MV-4-11 (cell line): ENCODE measurements around the gene MSRB3.

ENCODE experiments used
- DNase-seq: peaks from one replicate; lab custom pipeline; 2025; lab: John Stamatoyannopoulos, UW

Gene MSRB3

GRCh38 chr12:65326616-65327015 is 48.1 kb downstream of the MSRB3 start:
- no peak for DNase-seq

GRCh38 chr12:65327207-65328076 is 49.0 kb downstream of the MSRB3 start:
- DNase-seq = no peak

DNA sequence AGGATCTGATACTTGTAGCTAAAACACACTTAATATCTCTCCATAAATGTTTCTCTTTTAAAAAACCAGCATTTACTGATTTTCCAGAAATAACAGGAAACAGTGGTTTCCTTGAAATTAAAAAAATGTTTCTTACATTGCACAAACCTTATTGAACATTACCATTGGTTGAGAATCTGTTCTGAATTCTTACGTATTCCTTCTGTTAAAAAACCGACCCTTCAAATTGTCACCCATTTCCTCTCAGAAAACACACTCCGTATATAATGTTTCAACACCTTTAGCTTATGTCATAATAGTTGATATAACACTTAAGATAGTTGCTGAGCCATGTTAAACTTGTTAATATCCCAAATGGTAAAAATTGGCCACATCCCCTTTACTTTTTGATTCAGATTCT is 51.2 kb downstream of the MSRB3 start:
- no peak for DNase-seq

GRCh38 chr12:65330331-65330730 is 51.8 kb downstream of the MSRB3 start:
- no peak for DNase-seq

DNA sequence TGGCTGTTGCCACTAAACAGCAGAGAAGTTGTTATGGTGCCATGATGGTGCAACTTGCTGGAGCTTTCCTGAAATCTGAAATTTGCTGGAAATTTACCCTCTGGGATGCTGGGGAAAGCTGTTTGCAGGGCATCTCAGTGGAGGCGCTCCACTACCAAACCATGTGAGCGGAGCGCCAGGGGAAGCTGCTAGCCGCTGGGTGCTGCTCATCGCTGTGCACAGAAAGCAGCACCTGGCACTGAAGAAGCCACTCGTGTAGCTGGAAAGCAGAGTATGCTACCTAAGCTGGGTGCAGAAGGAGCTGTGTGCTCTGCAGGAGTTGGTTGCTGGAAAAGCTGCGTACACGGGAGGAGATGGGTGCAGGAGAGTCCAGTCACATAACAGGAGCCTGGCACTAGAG is 53.0 kb downstream of the MSRB3 start:
- DNase-seq = no peak

GRCh38 chr12:65333649-65334048 is 55.2 kb downstream of the MSRB3 start:
- DNase-seq = no peak

DNA sequence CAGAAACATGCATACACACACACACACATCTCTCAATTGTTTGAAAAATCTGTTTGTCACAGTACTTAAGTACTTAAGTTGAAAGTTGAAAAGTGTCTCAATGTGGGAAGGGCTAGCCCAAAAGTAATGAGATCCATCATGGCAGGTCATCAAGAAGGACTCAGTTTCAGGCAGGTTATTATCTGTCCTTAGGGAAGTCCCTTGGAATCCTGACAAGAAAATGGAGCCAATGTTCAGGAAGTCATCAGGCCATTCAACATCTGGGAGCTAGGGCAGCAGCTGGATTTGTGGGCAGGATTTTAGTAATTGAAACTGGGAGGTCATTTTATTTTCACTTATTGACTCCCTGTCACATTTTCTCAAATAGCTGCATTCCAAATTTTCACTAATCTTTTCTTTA is 56.0 kb downstream of the MSRB3 start:
- DNase-seq = no peak

DNA sequence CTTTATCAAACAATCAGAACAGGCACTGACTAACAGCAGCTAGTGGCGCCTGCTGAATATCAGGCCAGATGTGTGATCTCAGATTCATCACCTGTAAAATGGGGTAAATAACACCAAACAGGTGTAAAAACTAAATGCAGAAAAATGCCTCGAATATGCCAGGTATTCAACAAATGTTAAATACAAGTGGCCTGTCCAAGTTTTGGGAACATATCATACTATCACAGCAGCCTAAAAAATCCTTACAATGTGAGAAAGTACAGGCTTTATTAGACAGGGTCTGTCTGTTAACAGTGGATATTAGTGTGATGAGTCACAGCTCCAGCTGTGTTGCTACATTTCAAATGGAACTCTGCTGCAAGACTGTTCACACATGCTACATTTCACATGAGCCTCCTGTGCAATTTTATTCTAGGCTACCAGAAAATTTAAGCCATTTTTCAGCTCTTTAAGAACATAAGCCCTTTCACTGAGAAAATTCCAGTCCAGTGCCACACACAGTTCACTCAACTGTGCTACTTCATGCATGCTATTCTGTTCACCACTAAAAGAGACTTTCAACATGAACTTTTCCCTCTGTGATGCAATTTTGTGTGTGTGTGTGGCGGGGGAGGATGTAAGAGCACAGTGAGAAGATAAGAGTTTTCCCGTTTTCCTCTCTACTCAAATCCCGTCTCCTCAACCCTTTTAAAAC is 56.7 kb downstream of the MSRB3 start:
- DNase-seq = no peak

DNA sequence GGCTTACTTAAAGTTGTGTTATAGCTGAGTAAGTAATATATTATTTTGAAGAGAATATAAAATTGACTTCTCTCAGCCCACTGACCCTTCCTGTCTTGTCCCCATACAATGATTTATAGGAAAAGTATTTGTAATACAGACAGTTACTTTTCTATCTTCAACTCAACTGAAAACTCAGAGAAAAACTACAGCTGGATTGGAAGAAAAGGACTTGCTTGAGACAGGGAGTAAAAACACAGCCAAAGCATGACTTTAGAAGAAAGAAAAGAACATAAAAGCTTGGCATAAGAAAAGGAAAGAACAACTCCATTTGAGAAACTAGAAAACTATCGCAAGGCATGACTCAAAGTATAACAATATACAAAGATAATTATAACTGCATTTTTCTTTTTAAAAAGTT is 57.5 kb downstream of the MSRB3 start:
- DNase-seq = no peak

DNA sequence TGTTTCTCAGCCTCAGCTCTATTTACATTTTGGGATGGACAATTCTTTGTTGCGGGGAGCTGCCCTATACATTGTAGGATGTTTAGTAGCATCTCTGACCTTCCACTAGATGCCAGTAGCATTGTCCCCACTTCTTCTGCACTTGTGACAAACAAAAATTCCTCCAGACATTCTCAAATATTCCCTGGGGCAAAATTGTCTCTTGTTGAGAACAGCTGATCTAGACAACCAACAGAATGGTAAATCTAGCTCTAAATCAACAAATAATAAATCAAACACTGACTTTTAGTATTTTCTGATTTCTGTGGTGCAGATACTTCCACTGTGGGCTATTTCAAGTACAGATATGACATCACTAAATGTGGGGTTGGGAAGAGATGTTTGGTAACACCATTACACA is 60.7 kb downstream of the MSRB3 start:
- DNase-seq = no peak

DNA sequence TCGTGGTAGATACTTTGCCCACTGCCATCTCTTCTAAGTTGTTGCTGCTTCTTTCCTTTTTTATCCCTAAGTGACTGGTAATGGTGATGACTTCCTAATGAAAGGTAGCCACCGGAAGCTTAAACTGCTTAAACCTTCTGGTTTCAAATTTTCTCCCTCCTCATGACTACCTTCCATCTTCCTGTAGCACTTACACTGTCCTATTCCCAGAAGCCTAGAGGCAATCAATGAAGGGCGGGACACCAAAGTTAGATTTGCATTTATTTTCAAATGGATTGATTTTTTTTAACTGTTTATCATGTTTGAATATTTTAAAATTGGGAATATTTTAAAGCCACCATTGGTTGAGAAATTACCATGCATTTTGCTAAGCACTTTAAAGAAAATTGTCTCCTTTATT is 64.7 kb downstream of the MSRB3 start:
- no peak for DNase-seq

DNA sequence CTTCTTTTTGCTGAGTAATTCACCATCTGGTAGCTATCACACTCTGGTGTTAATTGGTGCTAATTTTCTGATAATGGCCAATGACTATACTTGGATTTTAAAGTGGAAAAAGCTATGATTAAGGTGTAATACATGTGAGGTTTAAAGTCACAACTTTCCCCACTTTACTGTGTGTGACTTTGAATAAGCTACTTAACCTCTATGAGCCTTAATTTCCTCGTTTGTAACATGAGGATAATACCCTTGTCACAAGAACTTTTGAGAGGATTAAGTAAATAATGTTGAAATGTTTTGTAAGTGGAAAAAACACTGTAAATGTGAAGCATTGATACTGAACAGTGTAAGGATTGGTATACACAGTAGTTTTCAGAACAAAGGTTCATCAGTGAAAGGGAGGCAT is 65.3 kb downstream of the MSRB3 start:
- no peak for DNase-seq

GRCh38 chr12:65355461-65355860 is 77.0 kb downstream of the MSRB3 start:
- DNase-seq = no peak

DNA sequence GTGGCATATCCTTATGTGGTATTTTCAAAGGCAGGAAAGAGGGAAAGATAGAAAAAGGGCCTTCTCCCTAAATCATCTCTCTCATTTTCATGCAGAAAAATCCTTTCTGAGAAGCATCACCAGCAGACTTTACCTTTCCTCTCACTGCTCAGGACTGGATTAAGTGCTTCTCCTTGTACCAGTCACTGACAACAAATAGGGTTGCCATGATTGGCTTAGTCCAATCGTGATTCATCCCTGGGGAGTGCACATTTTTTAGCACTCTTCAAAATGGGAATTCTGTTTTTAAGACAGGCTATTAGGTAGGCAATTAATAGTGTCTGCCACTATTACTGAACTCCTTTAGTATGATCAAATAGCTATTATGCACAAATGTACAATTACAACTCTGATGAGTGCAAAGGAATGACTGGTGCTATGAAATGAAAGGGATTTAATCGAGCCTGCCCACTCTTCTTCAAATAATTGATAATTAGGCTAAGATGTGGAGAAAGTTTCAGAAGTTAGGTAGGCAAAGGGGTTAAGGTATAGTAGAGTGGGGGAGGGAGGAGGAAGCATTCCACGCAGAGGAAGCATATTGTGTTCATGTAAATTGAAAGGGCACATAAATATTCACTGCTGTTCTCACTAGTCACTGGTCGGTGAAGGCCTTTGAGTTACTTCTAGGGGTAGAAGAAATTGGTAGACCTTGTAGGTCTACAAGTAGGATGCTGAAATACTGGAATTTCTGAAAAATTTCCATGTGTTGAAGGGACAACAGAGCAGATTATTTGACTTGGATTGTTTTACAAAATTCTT is 84.0 kb downstream of the MSRB3 start:
- no peak for DNase-seq

DNA sequence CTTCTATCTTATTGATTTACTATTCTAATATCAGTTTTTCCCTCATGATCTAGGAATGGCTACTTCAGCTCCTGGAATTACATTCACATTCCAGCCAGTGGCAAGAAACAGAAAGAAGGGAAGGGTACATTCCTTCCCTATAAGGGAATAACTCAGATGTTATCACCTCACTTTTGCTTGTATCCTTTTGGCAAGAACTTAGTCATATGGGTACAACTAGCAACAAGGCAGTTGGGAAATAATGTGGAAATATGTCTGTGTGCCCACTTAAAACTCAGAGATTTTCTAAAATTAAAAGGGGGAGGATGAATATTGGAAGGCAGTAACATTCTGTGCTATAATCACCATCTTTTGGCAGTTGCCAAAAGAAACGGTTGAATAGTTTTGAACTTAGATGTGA is 85.6 kb downstream of the MSRB3 start:
- no peak for DNase-seq

GRCh38 chr12:65367396-65367795 is 88.9 kb downstream of the MSRB3 start:
- DNase-seq = no peak

GRCh38 chr12:65368055-65368454 is 89.6 kb downstream of the MSRB3 start:
- DNase-seq = no peak

- no peak for DNase-seq
These were observed 94.1 kb downstream of the MSRB3 start for GRCh38 chr12:65372574-65372973.

GRCh38 chr12:65384240-65384639 is 105.8 kb downstream of the MSRB3 start:
- no peak for DNase-seq

- DNase-seq = no peak
These were observed 108.9 kb downstream of the MSRB3 start for GRCh38 chr12:65387396-65387795.

DNA sequence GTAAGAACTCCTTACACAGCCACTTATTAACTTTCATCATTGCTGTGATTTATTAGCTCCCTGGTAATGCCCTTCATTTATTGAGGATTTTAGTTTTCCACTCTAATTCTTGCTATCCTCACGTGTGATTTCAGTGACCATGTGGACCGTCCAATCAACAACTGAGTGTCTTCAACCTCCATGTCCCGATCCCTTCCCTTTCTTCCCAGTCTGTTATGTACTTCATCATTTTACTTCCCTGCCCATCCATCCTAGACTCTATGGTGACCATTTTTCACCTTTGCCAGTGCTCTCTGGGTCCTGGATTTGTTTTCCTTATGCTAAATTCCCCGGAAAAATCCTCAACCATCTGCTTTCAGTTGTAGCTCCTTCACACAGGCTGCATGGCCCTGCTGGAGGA is 111.0 kb downstream of the MSRB3 start:
- DNase-seq = no peak

DNA sequence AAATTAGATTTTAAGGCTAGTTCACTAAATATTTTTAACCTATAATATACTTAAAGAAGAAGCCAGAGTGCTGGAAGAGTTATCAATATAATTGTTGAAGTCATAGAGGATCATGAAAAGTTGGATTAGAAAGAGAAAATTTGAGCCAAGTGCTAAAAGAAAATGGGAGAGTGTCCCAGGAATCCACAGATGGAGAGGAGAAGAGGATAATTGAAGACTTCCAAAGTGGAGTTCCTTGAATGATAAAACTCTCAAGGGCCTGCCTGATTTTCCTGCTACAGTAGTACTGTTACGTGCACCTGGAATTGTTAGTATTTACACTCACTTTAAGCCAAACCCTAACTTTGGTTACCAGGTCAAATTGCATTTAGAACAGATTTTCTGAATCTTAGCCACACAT is 113.2 kb downstream of the MSRB3 start:
- no peak for DNase-seq

GRCh38 chr12:65392491-65392890 is 114.0 kb downstream of the MSRB3 start:
- DNase-seq = no peak
